KMS-11 (cell line): ENCODE measurements around the gene FOXO3.

ENCODE experiments used
- H2AFZ ChIP-seq: fragments of 200-600 bp; sonication (generic); 2 replicates; pipeline ENCODE4 v1.6.1; 2016; ENCODE audit warnings: antibody characterized with exemption, mixed run types, low read depth
- H3K27ac ChIP-seq: fragments of 200-600 bp; sonication (generic); 2 replicates; pipeline ENCODE4 v1.6.1; 2016; ENCODE audit warnings: mild to moderate bottlenecking, mixed run types
- H3K27me3 ChIP-seq: fragments of 200-600 bp; sonication (generic); 2 replicates; pipeline ENCODE4 v1.6.1; 2017; ENCODE audit warnings: mild to moderate bottlenecking, low read depth, mixed run types, moderate library complexity; ENCODE audit not compliant: insufficient read depth
- H3K36me3 ChIP-seq: fragments of 200-600 bp; sonication (generic); 2 replicates; pipeline ENCODE4 v1.6.1; 2017; ENCODE audit warnings: mild to moderate bottlenecking, mixed run types; ENCODE audit not compliant: insufficient read depth
- H3K4me1 ChIP-seq: fragments of 200-600 bp; sonication (generic); 2 replicates; pipeline ENCODE4 v1.6.1; 2016; ENCODE audit warnings: mild to moderate bottlenecking, low read depth, mixed run types; ENCODE audit not compliant: poor library complexity, severe bottlenecking
- H3K4me2 ChIP-seq: fragments of 200-600 bp; sonication (generic); 2 replicates; pipeline ENCODE4 v1.7.0; 2016; ENCODE audit warnings: mild to moderate bottlenecking, mixed run types
- H3K4me3 ChIP-seq: fragments of 200-600 bp; sonication (generic); IDR thresholded peaks from 2 replicates; pipeline ENCODE4 v1.6.1; 2017; ENCODE audit warnings: low read depth, low read length, mixed read lengths; ENCODE audit not compliant: insufficient read depth
- H3K79me2 ChIP-seq: fragments of 200-600 bp; sonication (generic); 2 replicates; pipeline ENCODE4 v1.6.1; 2016; ENCODE audit warnings: low read depth, mixed run types; ENCODE audit not compliant: insufficient read depth
- H3K9ac ChIP-seq: fragments of 200-600 bp; sonication (generic); 2 replicates; pipeline ENCODE4 v1.6.1; 2016; ENCODE audit warnings: mild to moderate bottlenecking, mixed run types
- H4K20me1 ChIP-seq: fragments of 200-600 bp; sonication (generic); 2 replicates; pipeline ENCODE4 v1.6.1; 2016; ENCODE audit warnings: mild to moderate bottlenecking, mixed run types; ENCODE audit not compliant: insufficient read depth
- TF ChIP-seq, protein P1 (sequence below): fragments of 200-600 bp; sonication (generic); conservative IDR thresholded peaks from 2 replicates; pipeline ENCODE4 v1.6.1; 2017; ENCODE audit warnings: low read depth, mild to moderate bottlenecking, antibody characterized with exemption, low read length, moderate library complexity, mixed read lengths

FOXO3 gene

DNA sequence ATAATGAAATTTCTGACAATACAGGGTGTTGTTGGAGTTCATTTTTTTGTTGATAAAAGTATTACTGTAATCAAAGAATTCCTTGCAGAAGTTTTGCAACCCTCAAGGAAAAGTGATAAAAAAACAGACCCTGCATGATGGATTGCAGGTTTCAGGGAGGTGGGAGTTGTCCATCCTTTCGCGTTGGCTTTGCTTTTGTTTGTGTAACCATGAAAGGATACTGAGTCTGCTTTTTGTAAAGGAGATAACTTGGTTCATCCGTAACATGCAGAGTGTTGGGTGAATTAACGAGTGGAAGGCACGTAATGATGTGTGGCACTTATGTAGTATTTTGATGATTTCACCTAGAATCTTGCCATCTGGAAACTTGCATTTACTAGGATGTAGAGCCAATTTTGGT, 23.6 kb downstream of the FOXO3 start:
- Histone ChIP-seq H3K27ac (peak overlapping the region; percentile 11; the same call in 1 of the 2 replicates), H3K79me2 (peaks cover 98% of the 10 kb centered on the region), H2AFZ (no peak overlapping the region), H3K4me3 (no peak overlapping the region), H3K4me1 (peaks cover 98% of the 10 kb centered on the region), H3K27me3 (no peaks in the 10 kb centered on the region), H4K20me1 (peaks cover 21% of the 10 kb centered on the region), H3K9ac (no peak overlapping the region), H3K4me2 (peak overlapping the region; percentile 45; the same call in 1 of the 2 replicates), H3K36me3 (no peaks in the 10 kb centered on the region)
- TF ChIP-seq, protein P1, sequence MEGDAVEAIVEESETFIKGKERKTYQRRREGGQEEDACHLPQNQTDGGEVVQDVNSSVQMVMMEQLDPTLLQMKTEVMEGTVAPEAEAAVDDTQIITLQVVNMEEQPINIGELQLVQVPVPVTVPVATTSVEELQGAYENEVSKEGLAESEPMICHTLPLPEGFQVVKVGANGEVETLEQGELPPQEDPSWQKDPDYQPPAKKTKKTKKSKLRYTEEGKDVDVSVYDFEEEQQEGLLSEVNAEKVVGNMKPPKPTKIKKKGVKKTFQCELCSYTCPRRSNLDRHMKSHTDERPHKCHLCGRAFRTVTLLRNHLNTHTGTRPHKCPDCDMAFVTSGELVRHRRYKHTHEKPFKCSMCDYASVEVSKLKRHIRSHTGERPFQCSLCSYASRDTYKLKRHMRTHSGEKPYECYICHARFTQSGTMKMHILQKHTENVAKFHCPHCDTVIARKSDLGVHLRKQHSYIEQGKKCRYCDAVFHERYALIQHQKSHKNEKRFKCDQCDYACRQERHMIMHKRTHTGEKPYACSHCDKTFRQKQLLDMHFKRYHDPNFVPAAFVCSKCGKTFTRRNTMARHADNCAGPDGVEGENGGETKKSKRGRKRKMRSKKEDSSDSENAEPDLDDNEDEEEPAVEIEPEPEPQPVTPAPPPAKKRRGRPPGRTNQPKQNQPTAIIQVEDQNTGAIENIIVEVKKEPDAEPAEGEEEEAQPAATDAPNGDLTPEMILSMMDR: no peak

DNA sequence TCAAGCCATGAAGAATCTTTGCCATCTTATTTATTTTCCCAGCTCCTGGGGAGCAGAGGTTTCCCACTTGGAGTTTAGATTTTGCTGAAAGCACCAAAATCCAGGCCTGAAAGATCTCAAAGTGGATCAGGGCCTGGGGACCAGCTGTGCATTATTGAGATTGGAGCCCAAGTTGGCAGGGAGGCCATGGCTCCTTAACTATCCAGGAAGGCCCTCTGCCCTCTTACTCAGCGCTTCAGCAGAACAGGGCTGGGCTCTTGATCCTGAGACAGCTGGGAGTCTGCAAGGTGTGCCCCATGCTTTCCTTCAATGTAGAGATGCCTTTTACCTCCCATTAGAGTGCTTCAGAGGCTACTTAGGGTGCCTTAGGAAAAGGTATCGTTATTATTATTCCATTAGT, 24.6 kb downstream of the FOXO3 start:
- H3K27ac ChIP-seq: peak overlapping the region; percentile 99; the same call in 1 of the 2 replicates
- H3K9ac ChIP-seq: no peak overlapping the region
- no peaks in the 10 kb centered on the region for H3K36me3 ChIP-seq
- H3K4me1 ChIP-seq: peaks cover 98% of the 10 kb centered on the region
- H3K27me3 ChIP-seq: no peaks in the 10 kb centered on the region
- no peak overlapping the region for H3K4me3 ChIP-seq
- H4K20me1 ChIP-seq: peaks cover 17% of the 10 kb centered on the region; the same call in 1 of the 2 replicates
- H3K79me2 ChIP-seq: peaks cover 98% of the 10 kb centered on the region
- TF ChIP-seq, protein P1: no peak
- H3K4me2 ChIP-seq: peak overlapping the region; percentile 64; the same call in 1 of the 2 replicates
- H2AFZ ChIP-seq: no peak overlapping the region

DNA sequence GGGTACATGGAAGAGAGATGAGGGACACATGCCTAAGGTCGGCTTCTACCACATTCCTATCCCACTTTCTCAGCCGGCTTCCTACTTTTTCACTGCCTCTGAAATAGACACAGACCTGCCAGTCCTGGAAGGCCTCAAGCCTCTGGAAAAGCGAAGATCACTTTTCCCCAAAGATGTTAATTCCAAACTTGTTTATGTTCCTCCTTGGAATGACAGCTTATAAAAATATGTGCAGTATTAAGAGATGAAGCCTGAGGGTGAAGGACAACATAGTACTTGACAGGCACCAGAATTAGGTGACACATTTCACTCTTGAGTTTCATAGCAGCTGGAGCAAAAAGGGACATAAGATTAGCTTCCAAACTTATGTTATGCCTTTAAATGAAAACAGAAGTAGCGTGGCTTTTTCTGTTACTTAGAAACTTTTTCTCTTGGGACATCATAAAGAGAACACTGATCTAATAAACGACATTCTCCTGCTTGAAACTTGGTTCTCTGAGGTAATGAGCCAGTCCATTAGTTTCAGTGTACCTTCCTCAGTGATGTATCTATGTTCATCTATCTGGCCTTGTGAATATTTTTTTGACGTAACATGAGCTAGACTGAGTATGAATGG, 25.3 kb downstream of the FOXO3 start:
- no peak overlapping the region for H3K9ac ChIP-seq
- peak overlapping the region; percentile 64 for H3K4me2 ChIP-seq
- H3K36me3 ChIP-seq: no peaks in the 10 kb centered on the region
- H3K27ac ChIP-seq: peak overlapping the region; percentile 99
- no peak overlapping the region for H2AFZ ChIP-seq
- H4K20me1 ChIP-seq: peaks cover 17% of the 10 kb centered on the region; the same call in 1 of the 2 replicates
- H3K4me3 ChIP-seq: no peak overlapping the region
- H3K27me3 ChIP-seq: no peaks in the 10 kb centered on the region
- peaks cover 98% of the 10 kb centered on the region for H3K79me2 ChIP-seq
- TF ChIP-seq, protein P1: no peak
- peaks cover 98% of the 10 kb centered on the region for H3K4me1 ChIP-seq

DNA sequence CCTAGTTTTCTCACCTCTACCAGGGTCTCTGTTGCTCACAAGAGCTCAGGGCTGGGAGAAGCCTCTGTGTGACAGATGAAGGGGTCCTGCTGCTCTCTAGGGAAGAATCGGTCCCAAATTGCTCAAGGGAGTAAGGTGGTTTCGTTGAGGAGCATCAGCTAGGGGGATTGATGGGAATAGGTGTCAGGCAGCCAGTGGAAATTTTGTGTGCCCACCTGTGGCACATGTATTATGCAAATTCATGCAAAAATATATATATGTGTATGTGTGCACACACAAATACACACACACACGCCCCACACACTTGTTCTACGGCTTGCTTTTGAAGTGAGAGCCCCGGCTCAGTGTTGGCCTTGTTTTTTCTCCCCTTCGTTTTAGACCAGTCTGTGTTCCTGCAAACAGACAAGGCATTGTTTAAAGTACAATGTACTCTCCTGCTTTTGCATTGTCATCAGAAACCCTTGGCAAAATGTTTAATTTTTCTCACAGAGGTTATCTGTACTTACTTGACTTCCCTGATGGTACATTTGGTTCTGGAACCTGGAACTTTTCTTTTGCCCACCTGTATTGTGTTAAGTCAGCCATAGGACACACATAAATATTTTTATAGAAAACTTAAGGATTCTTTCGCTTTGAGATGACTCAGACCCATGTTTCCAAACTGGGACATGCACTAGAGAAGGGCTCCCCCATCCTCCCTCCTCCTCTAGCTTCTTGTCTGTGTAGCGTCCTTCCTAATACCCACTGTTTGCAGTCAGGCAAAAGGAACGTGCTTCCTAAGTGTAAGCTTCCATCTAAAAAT, 26.7 kb downstream of the FOXO3 start:
- peak overlapping the region; percentile 87; the same call in 1 of the 2 replicates for H3K9ac ChIP-seq
- H3K27me3 ChIP-seq: no peaks in the 10 kb centered on the region
- H3K4me3 ChIP-seq: no peak overlapping the region
- H3K27ac ChIP-seq: peak overlapping the region; percentile 99
- H2AFZ ChIP-seq: no peak overlapping the region
- peaks cover 98% of the 10 kb centered on the region for H3K79me2 ChIP-seq
- peak overlapping the region; percentile 66 for H3K4me2 ChIP-seq
- TF ChIP-seq, protein P1: no peak
- peaks cover 98% of the 10 kb centered on the region for H3K4me1 ChIP-seq
- H4K20me1 ChIP-seq: peaks cover 10% of the 10 kb centered on the region; the same call in 1 of the 2 replicates
- H3K36me3 ChIP-seq: no peaks in the 10 kb centered on the region
